ENCODE results near the gene SETD6. TPM values are rescaled to one million over a fixed set of nuclear protein-coding genes. Genes with fewer than 3 reads are reported as not detected.

SETD6 gene
- total and polyA plus RNA-seq, 9 of the 15 experiments (the other 6 are each of a cell fraction or from before 2014, with no cell fraction given), result 9.2 to 40.9 (median 19.8) TPM

- TF ChIP-seq, protein P1, sequence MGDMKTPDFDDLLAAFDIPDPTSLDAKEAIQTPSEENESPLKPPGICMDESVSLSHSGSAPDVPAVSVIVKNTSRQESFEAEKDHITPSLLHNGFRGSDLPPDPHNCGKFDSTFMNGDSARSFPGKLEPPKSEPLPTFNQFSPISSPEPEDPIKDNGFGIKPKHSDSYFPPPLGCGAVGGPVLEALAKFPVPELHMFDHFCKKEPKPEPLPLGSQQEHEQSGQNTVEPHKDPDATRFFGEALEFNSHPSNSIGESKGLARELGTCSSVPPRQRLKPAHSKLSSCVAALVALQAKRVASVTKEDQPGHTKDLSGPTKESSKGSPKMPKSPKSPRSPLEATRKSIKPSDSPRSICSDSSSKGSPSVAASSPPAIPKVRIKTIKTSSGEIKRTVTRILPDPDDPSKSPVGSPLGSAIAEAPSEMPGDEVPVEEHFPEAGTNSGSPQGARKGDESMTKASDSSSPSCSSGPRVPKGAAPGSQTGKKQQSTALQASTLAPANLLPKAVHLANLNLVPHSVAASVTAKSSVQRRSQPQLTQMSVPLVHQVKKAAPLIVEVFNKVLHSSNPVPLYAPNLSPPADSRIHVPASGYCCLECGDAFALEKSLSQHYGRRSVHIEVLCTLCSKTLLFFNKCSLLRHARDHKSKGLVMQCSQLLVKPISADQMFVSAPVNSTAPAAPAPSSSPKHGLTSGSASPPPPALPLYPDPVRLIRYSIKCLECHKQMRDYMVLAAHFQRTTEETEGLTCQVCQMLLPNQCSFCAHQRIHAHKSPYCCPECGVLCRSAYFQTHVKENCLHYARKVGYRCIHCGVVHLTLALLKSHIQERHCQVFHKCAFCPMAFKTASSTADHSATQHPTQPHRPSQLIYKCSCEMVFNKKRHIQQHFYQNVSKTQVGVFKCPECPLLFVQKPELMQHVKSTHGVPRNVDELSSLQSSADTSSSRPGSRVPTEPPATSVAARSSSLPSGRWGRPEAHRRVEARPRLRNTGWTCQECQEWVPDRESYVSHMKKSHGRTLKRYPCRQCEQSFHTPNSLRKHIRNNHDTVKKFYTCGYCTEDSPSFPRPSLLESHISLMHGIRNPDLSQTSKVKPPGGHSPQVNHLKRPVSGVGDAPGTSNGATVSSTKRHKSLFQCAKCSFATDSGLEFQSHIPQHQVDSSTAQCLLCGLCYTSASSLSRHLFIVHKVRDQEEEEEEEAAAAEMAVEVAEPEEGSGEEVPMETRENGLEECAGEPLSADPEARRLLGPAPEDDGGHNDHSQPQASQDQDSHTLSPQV (IDR thresholded peaks at IDR 0.05), result no peak
- TF ChIP-seq NCOA4 (IDR thresholded peaks at IDR 0.05; ENCODE audit: partially characterized antibody) (no peak), HDAC2 (IDR thresholded peaks at IDR 0.05) (no peak), PURB (CRISPR knock-in tag; IDR thresholded peaks at IDR 0.05; ENCODE audit: low read depth) (no peak), GABPB1 (CRISPR knock-in tag; IDR thresholded peaks at IDR 0.05) (peak; percentile 40; the same call in 1 of the 2 replicates), ZNF316 (IDR thresholded peaks at IDR 0.05) (no peak), JUND (IDR thresholded peaks at IDR 0.05; ENCODE audit: borderline replicate concordance, low read depth, low read length) (no peak), JUND (tag; IDR thresholded peaks at IDR 0.05; ENCODE audit: borderline replicate concordance, low read depth, low read length) (no peak), ZNF444 (CRISPR knock-in tag; IDR thresholded peaks at IDR 0.05) (no peak), PBX2 (CRISPR knock-in tag; IDR thresholded peaks at IDR 0.05; ENCODE audit: low read depth) (no peak), PBX2 (tag; conservative IDR thresholded peaks at IDR 0.05; ENCODE audit: low read depth) (no peak)
- TF ChIP-seq, protein P2, sequence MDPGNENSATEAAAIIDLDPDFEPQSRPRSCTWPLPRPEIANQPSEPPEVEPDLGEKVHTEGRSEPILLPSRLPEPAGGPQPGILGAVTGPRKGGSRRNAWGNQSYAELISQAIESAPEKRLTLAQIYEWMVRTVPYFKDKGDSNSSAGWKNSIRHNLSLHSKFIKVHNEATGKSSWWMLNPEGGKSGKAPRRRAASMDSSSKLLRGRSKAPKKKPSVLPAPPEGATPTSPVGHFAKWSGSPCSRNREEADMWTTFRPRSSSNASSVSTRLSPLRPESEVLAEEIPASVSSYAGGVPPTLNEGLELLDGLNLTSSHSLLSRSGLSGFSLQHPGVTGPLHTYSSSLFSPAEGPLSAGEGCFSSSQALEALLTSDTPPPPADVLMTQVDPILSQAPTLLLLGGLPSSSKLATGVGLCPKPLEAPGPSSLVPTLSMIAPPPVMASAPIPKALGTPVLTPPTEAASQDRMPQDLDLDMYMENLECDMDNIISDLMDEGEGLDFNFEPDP (CRISPR knock-in tag; IDR thresholded peaks at IDR 0.05), result no peak
These were observed 27.6 kb upstream of the SETD6 start (continued) for GRCh38 chr16:58487566-58488351.
